GM12878 (cell line): ENCODE results near the gene TMEM114. TPM values are rescaled to one million over a fixed set of nuclear protein-coding genes. Genes with fewer than 3 reads are reported as not detected.

ENCODE experiments used
- ATAC-seq: fragments of 200-7000 bp; cut with Tn5 transposase; 3 replicates; pipeline ENCODE4 v1.9.1; 2020; ENCODE audit warnings: mild to moderate bottlenecking, moderate library complexity
- BruUV-seq: library from RNA; stranded (reverse); fragments of 400-500 nt; replicated peaks from 2 replicates; lab custom pipeline; 2021; lab: Mats Ljungman, UMichigan
- CTCF ChIA-PET: fragments of 300-600 bp; sonication (Branson Sonifier 250); formaldehyde crosslinking; extraction: SDS; loops from one replicate; lab custom pipeline; 2021; ENCODE audit warnings: inconsistent platforms; lab: Yijun Ruan, JAX
- POLR2A ChIA-PET: fragments of 350-600 bp; formaldehyde crosslinking; extraction: SDS; loops from one replicate; lab custom pipeline; 2021; ENCODE audit warnings: inconsistent platforms; lab: Charles Lee
- RAD21 ChIA-PET: fragments of 300-600 bp; sonication (Branson Sonifier 250); formaldehyde crosslinking; loops from one replicate; lab custom pipeline; 2023; ENCODE audit warnings: antibody characterized with exemption; ENCODE audit not compliant: unreplicated experiment; lab: Charles Lee
- SMC1A ChIA-PET: fragments of 300-600 bp; sonication (Branson Sonifier 250); formaldehyde crosslinking; loops from one replicate; lab custom pipeline; 2023; ENCODE audit not compliant: unreplicated experiment, uncharacterized antibody; lab: Charles Lee
- DNase-seq: peaks from one replicate; pipeline ENCODE4 v3.0.0-alpha.2; 2011; ENCODE audit warnings: low read depth, low spot score
- FAIRE-seq: peaks from 3 replicates; lab custom pipeline; 2011; peaks lifted over from hg19 to GRCh38; lab: Jason Lieb, UNC
- H2AFZ ChIP-seq: 2 replicates; pipeline ENCODE4 v1.6.0; 2011; ENCODE audit warnings: low read depth, low read length, control low read depth; ENCODE audit not compliant: control insufficient read depth
- H3K27ac ChIP-seq: 2 replicates; pipeline ENCODE4 v1.5.1; 2011; ENCODE audit warnings: control low read depth; ENCODE audit not compliant: control insufficient read depth, insufficient read depth
- H3K27me3 ChIP-seq, 2 experiments: replicated peaks in 1 of 2; 2 replicates each; pipeline versions ENCODE4 v1.6.0 to v1.6.1; 2011; ENCODE audit warnings: low read length in 1 of 2; ENCODE audit not compliant: control insufficient read depth in 2 of 2, insufficient read depth in 2 of 2
- H3K36me3 ChIP-seq, 2 experiments: 2 replicates each; pipeline ENCODE4 v1.5.1; 2011; ENCODE audit warnings: low read length in 1 of 2; ENCODE audit not compliant: control insufficient read depth in 2 of 2, insufficient read depth in 2 of 2
- H3K4me1 ChIP-seq: 2 replicates; pipeline ENCODE4 v1.6.1; 2011; ENCODE audit warnings: mild to moderate bottlenecking, low read length, moderate library complexity, mixed read lengths; ENCODE audit not compliant: control insufficient read depth, insufficient read depth
- H3K4me2 ChIP-seq: 2 replicates; pipeline ENCODE4 v1.6.0; 2011; ENCODE audit warnings: control low read depth; ENCODE audit not compliant: control insufficient read depth, insufficient read depth
- H3K4me3 ChIP-seq: fragments of 200-600 bp; sonication (generic); 2 replicates; pipeline ENCODE4 v1.5.1; 2016
- H3K79me2 ChIP-seq: 2 replicates; pipeline ENCODE4 v1.6.0; 2011; ENCODE audit warnings: low read length; ENCODE audit not compliant: control insufficient read depth, insufficient read depth
- H3K9ac ChIP-seq: 2 replicates; pipeline ENCODE4 v1.8.0; 2011; ENCODE audit warnings: low read length, control low read depth, mixed read lengths; ENCODE audit not compliant: control insufficient read depth, insufficient read depth
- H3K9me3 ChIP-seq: replicated peaks from 3 replicates; pipeline ENCODE4 v1.5.1; 2011; ENCODE audit warnings: mild to moderate bottlenecking, low read length; ENCODE audit not compliant: control insufficient read depth, insufficient read depth
- H4K20me1 ChIP-seq: 2 replicates; pipeline ENCODE4 v1.6.0; 2011; ENCODE audit not compliant: control insufficient read depth, insufficient read depth
- ASH2L ChIP-seq: fragments of 300-600, 200-600 bp; sonication (generic); IDR thresholded peaks from 2 replicates; pipeline ENCODE4 v1.6.1; 2017; ENCODE audit warnings: low read depth, mild to moderate bottlenecking, borderline replicate concordance
- CEBPB ChIP-seq, 2 experiments: fragments of 150-350 bp in 1 of 2; IDR thresholded peaks; 2 replicates each; pipeline ENCODE4 v1.6.1; 2012 to 2014; ENCODE audit warnings: low read depth in 2 of 2, low read length in 2 of 2, borderline replicate concordance in 1 of 2, inconsistent platforms in 1 of 2
- HCFC1 ChIP-seq: fragments of 150-350 bp; IDR thresholded peaks from 2 replicates; pipeline ENCODE4 v1.6.1; 2014; ENCODE audit warnings: low read length
- HDAC6 ChIP-seq: fragments of 200-600 bp; sonication (generic); IDR thresholded peaks from one replicate; pipeline ENCODE4 v1.8.0; 2017; ENCODE audit warnings: antibody characterized with exemption; ENCODE audit not compliant: unreplicated experiment
- HDGF ChIP-seq: fragments of 450-650 bp; IDR thresholded peaks from 2 replicates; pipeline ENCODE4 v1.6.1; 2016; ENCODE audit warnings: antibody characterized with exemption
- MXI1 ChIP-seq: fragments of 150-350 bp; IDR thresholded peaks from 2 replicates; pipeline ENCODE4 v1.6.1; 2011; ENCODE audit warnings: low read depth, mild to moderate bottlenecking, inconsistent platforms, low read length, improper control_type of control experiment
- MYC ChIP-seq: IDR thresholded peaks from 2 replicates; pipeline ENCODE4 v1.6.1; 2011; ENCODE audit warnings: mild to moderate bottlenecking, low read length, moderate library complexity, inconsistent platforms; ENCODE audit not compliant: insufficient read depth, insufficient replicate concordance, insufficient read length, severe bottlenecking
- PAX8 ChIP-seq: fragments of 450-650 bp; IDR thresholded peaks from 2 replicates; pipeline ENCODE4 v1.6.1; 2017; ENCODE audit warnings: mild to moderate bottlenecking, moderate library complexity
- POLR2A ChIP-seq: IDR thresholded peaks from 2 replicates; pipeline ENCODE4 v1.6.1; 2011; ENCODE audit warnings: low read depth, mild to moderate bottlenecking, low read length
- RCOR1 ChIP-seq: conservative IDR thresholded peaks from 2 replicates; pipeline ENCODE4 v1.6.1; 2012; ENCODE audit warnings: low read depth, low read length, improper control_type of control experiment
- TAF1 ChIP-seq: IDR thresholded peaks from 2 replicates; pipeline ENCODE4 v1.6.1; 2011; ENCODE audit warnings: mild to moderate bottlenecking, low read depth, low read length, borderline replicate concordance
- WRNIP1 ChIP-seq: IDR thresholded peaks from 2 replicates; pipeline ENCODE4 v1.6.1; 2011; ENCODE audit warnings: low read depth, low read length, improper control_type of control experiment, borderline replicate concordance
- whole genome bisulfite sequencing: methylation state at CpG from one replicate; pipeline ENCODE4 v1.1.6; 2016; ENCODE audit warnings: low lambda C conversion rate; ENCODE audit not compliant: insufficient replicate concordance, insufficient coverage; ENCODE audit errors: missing lambda C conversion rate; 5-methylcytosine and 5-hydroxymethylcytosine counted together
- in situ Hi-C: fragments of 300-500 bp; cut with MboI; formaldehyde crosslinking; loops from 9 replicates; pipeline ENCODE4 v1.14.3; 2018; ENCODE audit warnings: mixed read lengths
- intact Hi-C: fragments of 100-400 bp; cut with micrococcal nuclease; formaldehyde crosslinking; loops from one replicate; pipeline ENCODE4 v1.14.2; 2022; ENCODE audit not compliant: unreplicated experiment
- polyA plus RNA-seq, 11 experiments: library from polyadenylated mRNA; depleted of rRNA in 4 of 11; unstranded in 6 of 11; stranded (reverse) in 5 of 11; fragments of >200 nt; fragmentation: Nextera tagmentation in 4 of 11; fragmentation: Illumina TruSeq in 1 of 11; extraction: Ambion mirVana in 4 of 11; extraction: Trizol in 1 of 11; gene quantifications; 1 replicate in 1 of 11; 2 replicates in 10 of 11; pipeline versions ENCODE4 v1.2.1 to v1.2.3, GENCODE V29; 2011 to 2016; ENCODE audit warnings: inconsistent platforms in 2 of 11, missing spikeins in 2 of 11, low read depth in 1 of 11
- total RNA-seq, 4 experiments: library from RNA; depleted of rRNA in 3 of 4; stranded (reverse); fragments of >200 nt in 3 of 4; fragmentation: Illumina TruSeq in 1 of 4; extraction: Trizol in 1 of 4; gene quantifications; 2 replicates each; pipeline versions ENCODE4 v1.2.1 to v1.2.3, GENCODE V29; 2013 to 2021
- TF ChIP-seq, protein P1 (sequence below): fragments of 150-350 bp; IDR thresholded peaks from 2 replicates; pipeline ENCODE4 v1.6.1; 2016; ENCODE audit warnings: low read depth, low read length
- TF ChIP-seq, protein P2 (sequence below): fragments of 450-650 bp; conservative IDR thresholded peaks from 2 replicates; pipeline ENCODE4 v1.6.1; 2017; ENCODE audit warnings: mild to moderate bottlenecking, moderate library complexity

TMEM114 gene
- total and polyA plus RNA-seq, 10 of the 15 experiments (the other 5 are each of a cell fraction or from before 2014, with no cell fraction given), result not detected

GRCh38 chr16:8554022-8554421, 36.3 kb downstream of the TMEM114 start (continued):
- TF ChIP-seq ASH2L (no peak), HDGF (no peak), HDAC6 (no peak), CEBPB (IDR thresholded peaks at IDR 0.05; ENCODE audit: borderline replicate concordance in 1 of 2, low read depth in 2 of 2, low read length in 2 of 2) (no peak), PAX8 (no peak), POLR2A (no peak), MYC (no peak)
- TF ChIP-seq, protein P1, sequence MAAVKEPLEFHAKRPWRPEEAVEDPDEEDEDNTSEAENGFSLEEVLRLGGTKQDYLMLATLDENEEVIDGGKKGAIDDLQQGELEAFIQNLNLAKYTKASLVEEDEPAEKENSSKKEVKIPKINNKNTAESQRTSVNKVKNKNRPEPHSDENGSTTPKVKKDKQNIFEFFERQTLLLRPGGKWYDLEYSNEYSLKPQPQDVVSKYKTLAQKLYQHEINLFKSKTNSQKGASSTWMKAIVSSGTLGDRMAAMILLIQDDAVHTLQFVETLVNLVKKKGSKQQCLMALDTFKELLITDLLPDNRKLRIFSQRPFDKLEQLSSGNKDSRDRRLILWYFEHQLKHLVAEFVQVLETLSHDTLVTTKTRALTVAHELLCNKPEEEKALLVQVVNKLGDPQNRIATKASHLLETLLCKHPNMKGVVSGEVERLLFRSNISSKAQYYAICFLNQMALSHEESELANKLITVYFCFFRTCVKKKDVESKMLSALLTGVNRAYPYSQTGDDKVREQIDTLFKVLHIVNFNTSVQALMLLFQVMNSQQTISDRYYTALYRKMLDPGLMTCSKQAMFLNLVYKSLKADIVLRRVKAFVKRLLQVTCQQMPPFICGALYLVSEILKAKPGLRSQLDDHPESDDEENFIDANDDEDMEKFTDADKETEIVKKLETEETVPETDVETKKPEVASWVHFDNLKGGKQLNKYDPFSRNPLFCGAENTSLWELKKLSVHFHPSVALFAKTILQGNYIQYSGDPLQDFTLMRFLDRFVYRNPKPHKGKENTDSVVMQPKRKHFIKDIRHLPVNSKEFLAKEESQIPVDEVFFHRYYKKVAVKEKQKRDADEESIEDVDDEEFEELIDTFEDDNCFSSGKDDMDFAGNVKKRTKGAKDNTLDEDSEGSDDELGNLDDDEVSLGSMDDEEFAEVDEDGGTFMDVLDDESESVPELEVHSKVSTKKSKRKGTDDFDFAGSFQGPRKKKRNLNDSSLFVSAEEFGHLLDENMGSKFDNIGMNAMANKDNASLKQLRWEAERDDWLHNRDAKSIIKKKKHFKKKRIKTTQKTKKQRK, result no peak

DNA sequence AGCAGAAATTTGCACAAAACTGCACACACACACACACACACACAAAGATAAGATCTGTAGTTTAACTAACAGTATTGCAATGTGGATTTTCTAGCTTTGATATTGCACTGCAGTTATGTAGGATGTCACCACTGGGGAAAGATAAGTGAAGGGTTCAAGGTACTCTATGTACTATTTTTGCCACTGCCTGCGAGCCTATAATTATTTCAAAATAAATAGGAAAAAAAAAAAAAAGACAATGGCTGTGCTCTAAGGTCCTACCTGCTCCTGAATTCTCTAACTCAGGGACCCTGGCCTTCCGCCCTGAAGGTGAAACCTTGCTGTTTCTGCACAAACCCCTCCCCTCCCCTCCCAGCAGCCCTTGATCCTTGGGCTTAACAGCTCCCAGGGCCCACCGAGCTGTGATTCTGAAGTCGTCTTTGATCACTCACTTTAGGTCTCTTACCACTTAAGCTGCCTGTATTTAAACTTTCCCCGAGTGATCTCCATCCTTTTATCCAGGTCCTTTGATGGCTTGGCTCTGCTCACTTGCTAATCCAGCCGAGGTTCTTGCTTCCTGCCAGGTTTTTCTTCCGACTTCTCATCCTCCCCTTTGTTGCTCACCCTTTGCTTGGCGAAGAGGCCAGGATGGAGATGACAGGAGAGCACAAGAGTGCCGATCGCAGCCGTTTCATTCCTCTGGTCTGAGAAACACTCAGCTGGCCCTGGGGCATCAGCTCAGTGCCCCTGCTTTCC, 37.7 kb downstream of the TMEM114 start:
- no peak overlapping the region for H3K9ac ChIP-seq
- H3K4me2 ChIP-seq, result no peak overlapping the region
- 32% methylated on average over 11 of the region's 11 CpGs for WGBS
- no peaks in the 10 kb centered on the region for H3K79me2 ChIP-seq
- ChIA-PET RAD21 (no interaction called here), CTCF (no interaction called here), POLR2A (no interaction called here), SMC1A (no interaction called here)
- FAIRE-seq (no peak), ATAC-seq (no peak), DNase-seq (no peak)
- no peak overlapping the region for H3K4me3 ChIP-seq
- no peaks in the 10 kb centered on the region for H3K9me3 ChIP-seq
- H3K4me1 ChIP-seq, result no peaks in the 10 kb centered on the region
- no peaks in the 10 kb centered on the region for H3K27me3 ChIP-seq
- in situ Hi-C loops (no loop called here), intact Hi-C loops (no loop called here)
- H2AFZ ChIP-seq, result no peak overlapping the region
- H3K36me3 ChIP-seq, result no peaks in the 10 kb centered on the region
- no peak overlapping the region for H3K27ac ChIP-seq
- H4K20me1 ChIP-seq, result no peaks in the 10 kb centered on the region
- BruUV-seq, result no TSS peak
- TF ChIP-seq TAF1 (no peak), RCOR1 (no peak), WRNIP1 (no peak), HCFC1 (no peak), MXI1 (no peak)
- TF ChIP-seq, protein P2, sequence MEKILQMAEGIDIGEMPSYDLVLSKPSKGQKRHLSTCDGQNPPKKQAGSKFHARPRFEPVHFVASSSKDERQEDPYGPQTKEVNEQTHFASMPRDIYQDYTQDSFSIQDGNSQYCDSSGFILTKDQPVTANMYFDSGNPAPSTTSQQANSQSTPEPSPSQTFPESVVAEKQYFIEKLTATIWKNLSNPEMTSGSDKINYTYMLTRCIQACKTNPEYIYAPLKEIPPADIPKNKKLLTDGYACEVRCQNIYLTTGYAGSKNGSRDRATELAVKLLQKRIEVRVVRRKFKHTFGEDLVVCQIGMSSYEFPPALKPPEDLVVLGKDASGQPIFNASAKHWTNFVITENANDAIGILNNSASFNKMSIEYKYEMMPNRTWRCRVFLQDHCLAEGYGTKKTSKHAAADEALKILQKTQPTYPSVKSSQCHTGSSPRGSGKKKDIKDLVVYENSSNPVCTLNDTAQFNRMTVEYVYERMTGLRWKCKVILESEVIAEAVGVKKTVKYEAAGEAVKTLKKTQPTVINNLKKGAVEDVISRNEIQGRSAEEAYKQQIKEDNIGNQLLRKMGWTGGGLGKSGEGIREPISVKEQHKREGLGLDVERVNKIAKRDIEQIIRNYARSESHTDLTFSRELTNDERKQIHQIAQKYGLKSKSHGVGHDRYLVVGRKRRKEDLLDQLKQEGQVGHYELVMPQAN, result no peak
